GM18508 (cell line): ENCODE results near the gene SRGAP3.
A peak's percentile ranks its signal among the peaks of the same experiment; 100 is the strongest.

Source experiments
- ATAC-seq: cut with Tn5 transposase; IDR thresholded peaks from one replicate; pipeline ENCODE4 v1.9.1; 2021; ENCODE audit warnings: moderate number of reproducible peaks; ENCODE audit not compliant: insufficient read depth, unreplicated experiment

SRGAP3 gene

GRCh38 chr3:9180764-9181117, 68.7 kb downstream of the SRGAP3 start:
- no peak for ATAC-seq

GRCh38 chr3:9179826-9180763, 69.4 kb downstream of the SRGAP3 start:
- no peak for ATAC-seq

GRCh38 chr3:9178697-9179096, 70.7 kb downstream of the SRGAP3 start:
- ATAC-seq: no peak

- no peak for ATAC-seq
Measured at GRCh38 chr3:9175421-9175820, 74.0 kb downstream of the SRGAP3 start.

GRCh38 chr3:9173445-9173844, 76.0 kb downstream of the SRGAP3 start:
- ATAC-seq: no peak

- no peak for ATAC-seq
Measured at GRCh38 chr3:9172851-9173321, 76.6 kb downstream of the SRGAP3 start.

GRCh38 chr3:9170851-9171160, 78.6 kb downstream of the SRGAP3 start:
- no peak for ATAC-seq

- ATAC-seq: no peak
Measured at GRCh38 chr3:9169956-9170850, 79.2 kb downstream of the SRGAP3 start.

- ATAC-seq: no peak
Measured at GRCh38 chr3:9169326-9169725, 80.1 kb downstream of the SRGAP3 start.

- peak; percentile 95 for ATAC-seq
Measured at GRCh38 chr3:9168241-9168741, 81.2 kb downstream of the SRGAP3 start.

- no peak for ATAC-seq
Measured at GRCh38 chr3:9167222-9167621, 82.2 kb downstream of the SRGAP3 start.

- ATAC-seq: no peak
Measured at GRCh38 chr3:9165421-9165820, 84.0 kb downstream of the SRGAP3 start.

GRCh38 chr3:9163289-9163688, 86.2 kb downstream of the SRGAP3 start:
- ATAC-seq: no peak

- ATAC-seq: no peak
Measured at GRCh38 chr3:9161811-9162210, 87.6 kb downstream of the SRGAP3 start.

GRCh38 chr3:9161298-9161697, 88.1 kb downstream of the SRGAP3 start:
- no peak for ATAC-seq

- no peak for ATAC-seq
Measured at GRCh38 chr3:9158865-9159630, 90.4 kb downstream of the SRGAP3 start.

GRCh38 chr3:9157651-9158362, 91.6 kb downstream of the SRGAP3 start:
- no peak for ATAC-seq

GRCh38 chr3:9156604-9157003, 92.8 kb downstream of the SRGAP3 start:
- no peak for ATAC-seq

- no peak for ATAC-seq
Measured at GRCh38 chr3:9155028-9155427, 94.4 kb downstream of the SRGAP3 start.
